Occipital lobe (tissue), 2 donors: ENCODE results near the gene FAM174C. TPM values are rescaled to one million over a fixed set of nuclear protein-coding genes. Genes with fewer than 3 reads are reported as not detected.
A peak's percentile ranks its signal among the peaks of the same experiment; 100 is the strongest.

Experiments used
- DNase-seq: peaks from one replicate; lab custom pipeline; 2025; lab: John Stamatoyannopoulos, UW
- total RNA-seq: library from RNA; depleted of rRNA; stranded (reverse); fragments of >200 nt; gene quantifications from one replicate; pipeline ENCODE4 v1.2.3, GENCODE V29; 2014

Gene FAM174C
- total RNA-seq = 6.7 TPM

GRCh38 chr19:1275260-1275975 is at the start of gene FAM174C:
Gene FAM174C (plus strand): TSS chr19:1275530. CDS start chr19:1275550, 20 bp downstream.
- peak; percentile 91 for DNase-seq

GRCh38 chr19:1226227-1226518 is 49.2 kb upstream of the FAM174C start:
- no peak for DNase-seq

DNA sequence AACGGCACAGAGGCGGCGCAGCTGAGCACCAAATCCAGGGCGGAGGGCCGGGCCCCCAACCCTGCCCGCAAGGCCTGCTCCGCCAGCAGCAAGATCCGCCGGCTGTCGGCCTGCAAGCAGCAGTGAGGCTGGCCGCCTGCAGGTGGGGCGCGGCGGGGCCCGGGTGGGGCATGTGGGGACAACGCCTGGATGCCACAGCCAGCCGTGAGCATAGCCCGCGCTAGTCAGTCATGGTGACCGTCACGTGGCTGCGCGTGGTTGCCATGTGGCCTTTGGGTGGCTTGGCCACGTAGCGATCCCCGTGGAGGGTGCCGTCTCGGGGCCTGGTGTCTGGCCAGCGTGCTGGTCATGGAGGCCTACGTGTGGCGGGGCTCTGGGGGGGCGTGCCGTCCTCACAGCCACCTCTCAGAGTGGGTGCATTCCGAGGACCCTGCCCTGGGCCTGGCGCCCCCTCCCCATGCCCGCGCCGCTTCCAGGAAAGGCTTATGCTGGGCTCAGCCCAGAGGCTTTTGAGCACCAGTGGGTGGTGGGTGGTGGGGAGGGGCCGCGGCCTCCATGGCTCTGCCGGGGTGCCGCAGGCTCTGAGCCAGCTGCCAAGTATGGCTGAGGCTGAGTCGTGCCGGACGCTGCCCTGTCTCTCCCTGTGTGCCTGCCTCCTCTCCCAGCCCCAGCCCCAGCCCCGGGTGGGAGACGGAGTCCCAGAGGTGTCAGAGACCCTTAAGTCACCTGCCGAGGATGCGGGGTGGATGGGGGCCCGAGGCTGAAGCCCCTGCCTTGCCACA is 48.6 kb upstream of the FAM174C start:
- no peak for DNase-seq

DNA sequence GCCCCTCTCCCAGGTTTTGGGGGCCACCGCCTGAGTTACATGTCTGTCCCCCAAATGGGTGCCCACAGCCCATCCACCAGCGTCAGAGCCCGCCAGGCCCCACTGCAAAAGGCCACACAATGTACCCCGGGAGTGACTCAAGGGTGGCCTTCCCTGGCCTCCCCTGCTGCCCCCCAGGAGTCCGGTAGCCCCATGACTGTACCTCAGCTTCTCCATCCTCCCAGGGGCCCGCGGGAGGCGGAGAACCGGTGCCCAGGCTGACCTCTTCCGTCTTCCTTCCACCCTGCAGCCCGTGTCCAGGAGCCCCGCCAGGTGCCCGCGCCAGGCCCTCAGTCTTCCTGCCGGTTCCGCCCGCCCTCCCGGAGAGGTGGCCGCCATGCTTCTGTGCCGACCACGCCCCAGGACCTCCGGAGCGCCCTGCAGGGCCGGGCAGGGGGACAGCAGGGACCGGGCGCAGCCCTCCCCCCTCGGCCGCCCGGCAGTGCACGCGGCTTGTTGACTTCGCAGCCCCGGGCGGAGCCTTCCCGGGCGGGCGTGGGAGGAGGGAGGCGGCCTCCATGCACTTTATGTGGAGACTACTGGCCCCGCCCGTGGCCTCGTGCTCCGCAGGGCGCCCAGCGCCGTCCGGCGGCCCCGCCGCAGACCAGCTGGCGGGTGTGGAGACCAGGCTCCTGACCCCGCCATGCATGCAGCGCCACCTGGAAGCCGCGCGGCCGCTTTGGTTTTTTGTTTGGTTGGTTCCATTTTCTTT is 47.9 kb upstream of the FAM174C start:
- DNase-seq = no peak

DNA sequence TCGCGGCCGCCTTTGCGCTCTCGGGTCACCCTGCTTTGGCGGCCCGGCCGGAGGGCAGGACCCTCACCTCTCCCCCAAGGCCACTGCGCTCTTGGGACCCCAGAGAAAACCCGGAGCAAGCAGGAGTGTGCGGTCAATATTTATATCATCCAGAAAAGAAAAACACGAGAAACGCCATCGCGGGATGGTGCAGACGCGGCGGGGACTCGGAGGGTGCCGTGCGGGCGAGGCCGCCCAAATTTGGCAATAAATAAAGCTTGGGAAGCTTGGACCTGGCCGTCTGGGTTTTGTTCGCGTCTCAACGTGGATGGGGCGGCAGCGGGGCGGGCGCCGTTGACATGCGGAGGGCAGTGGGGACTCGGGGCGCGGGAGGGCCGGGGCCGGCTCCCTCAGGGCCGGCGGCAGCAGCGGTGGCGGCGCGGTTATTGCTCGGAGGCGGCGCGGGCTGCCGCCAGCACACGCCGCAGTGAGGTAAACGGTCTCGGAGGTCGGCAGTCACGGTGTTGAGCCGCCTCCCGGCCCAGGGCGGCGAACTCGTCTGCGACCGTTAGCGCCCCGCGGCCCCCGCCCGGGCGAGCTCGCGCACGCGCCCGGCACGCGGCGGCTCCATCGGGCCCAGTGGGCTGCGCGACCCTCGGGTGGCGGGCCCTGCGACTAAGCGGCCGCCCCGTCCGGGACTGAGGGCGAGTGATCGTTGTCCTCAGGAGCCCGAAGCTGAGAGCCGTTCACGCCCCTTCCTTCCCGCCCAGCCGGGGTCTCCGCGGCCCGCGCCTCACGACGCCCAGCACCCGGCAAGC is 47.0 kb upstream of the FAM174C start:
- no peak for DNase-seq

- no peak for DNase-seq
Measured at GRCh38 chr19:1229056-1229923, 46.0 kb upstream of the FAM174C start.

GRCh38 chr19:1229924-1230782 is 45.2 kb upstream of the FAM174C start:
- DNase-seq = no peak

DNA sequence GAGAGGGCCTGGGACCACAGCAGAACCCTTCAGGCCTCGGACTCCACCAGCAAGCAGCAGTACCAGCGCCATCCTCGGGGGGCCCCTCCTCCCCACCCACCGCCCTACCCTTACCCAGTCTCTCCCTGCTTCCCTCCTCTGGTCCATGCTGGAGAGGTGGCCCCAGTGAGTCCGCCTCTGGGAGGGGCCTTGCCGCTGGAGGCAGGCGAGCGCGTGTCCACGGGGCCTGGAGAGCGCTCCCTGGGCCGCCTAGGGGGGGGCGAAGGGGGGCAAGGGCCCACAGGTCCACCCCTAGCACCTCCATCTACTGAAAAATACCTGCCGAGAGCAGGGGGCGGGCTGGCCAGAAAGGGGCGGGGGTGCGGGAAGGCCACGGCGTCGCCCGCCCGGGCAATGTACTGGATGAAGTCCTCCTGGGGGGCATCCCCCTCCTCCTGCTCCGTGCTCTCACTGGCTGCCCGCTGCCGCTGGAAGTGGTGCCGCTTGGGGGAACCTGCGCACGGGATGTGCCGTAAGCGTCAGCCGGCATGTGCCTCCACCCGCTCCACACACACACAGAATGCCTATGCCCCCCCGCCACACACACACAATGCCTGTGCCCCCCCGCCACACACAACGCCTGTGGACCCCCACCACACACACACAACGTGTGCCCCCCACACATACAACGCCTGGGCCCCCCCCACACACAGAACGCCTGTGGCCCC is 44.4 kb upstream of the FAM174C start:
- no peak for DNase-seq

DNA sequence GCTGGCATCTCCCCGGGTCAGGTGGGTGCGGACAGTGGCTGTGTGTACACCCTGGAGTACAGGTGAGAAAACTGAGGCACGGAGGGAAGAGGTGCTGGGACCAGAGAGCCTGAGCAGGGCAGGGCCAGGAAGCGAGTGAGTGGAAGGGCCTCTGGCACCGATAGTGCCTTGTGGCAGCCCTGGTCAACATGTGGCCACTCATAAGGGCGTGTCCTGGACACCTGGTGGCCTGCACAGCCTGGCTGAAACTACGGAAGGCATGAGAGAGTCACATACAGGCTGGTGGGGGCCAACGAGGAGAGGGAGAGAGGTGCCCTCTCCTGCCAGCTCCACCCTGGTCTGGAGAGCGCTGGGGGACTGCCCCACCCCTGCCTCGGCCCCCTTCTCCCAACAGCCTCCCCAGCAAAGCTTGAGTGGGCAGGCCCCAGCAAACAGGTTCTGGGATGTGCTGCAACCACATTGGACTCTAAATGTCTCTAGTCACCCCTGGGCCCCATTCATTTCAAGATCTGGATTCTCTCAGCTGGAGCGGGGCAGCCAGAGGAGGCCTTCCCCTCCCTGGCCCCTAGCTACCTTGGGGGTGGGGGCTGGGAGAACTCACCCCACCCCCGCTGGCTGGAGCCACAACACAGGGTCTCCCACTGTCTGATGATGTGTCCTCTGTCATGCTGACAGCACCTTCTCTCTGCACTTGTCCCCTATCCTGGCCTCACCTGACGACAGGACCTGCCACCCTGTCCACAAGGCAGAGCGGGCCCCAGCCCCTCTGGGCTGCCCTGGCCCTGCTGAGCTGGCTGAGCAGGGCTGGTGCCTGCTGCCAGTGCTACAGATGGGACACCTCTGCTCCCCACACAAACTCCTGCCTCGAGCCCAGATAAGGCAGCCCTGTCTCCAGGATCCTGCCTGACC is 43.3 kb upstream of the FAM174C start:
- DNase-seq = no peak

DNA sequence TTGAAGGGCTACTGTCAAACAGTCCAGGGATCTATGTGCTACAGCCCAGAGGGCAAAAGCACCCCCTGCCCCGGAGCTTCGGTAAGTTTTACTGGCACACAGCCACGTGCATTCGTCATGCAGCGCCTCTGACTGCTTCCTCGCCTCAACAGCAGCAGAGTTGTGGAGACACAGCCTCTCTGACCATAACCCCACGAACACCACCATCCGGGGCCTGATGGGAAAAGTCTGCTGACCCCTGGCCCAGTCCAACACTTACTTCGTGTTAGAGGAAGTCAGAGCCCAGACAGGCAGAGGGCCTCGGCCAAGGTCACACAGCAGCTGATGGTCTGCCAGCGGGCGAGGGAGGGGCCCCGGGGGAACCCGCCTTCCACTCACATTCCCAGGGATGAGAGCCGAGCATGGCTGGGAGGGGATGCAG is 42.7 kb upstream of the FAM174C start:
- no peak for DNase-seq

- no peak for DNase-seq
Measured at GRCh38 chr19:1233115-1233667, 42.1 kb upstream of the FAM174C start.

GRCh38 chr19:1234051-1234954 is 41.0 kb upstream of the FAM174C start:
- DNase-seq = no peak

DNA sequence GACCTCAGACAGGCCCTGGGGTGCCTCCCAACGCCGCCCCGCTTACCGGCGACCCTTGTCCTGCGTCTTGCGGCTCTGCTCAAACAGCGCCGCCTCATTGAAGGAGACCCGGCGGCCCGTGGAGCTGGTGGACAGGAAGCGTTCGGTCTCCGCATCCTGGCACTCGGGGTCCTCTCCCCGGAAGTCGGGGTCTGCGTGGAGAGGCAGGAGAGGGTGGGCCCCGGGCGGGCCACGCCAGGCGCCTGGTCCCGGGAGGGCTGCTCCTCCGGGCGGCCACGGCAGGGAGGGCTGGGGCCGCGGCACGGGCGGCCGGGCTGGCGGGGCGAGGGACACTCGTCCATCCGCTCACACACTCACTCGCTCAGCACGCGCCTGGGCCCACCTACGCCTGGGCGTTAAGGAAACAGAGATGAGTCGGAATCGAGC is 40.4 kb upstream of the FAM174C start:
- DNase-seq = no peak

DNA sequence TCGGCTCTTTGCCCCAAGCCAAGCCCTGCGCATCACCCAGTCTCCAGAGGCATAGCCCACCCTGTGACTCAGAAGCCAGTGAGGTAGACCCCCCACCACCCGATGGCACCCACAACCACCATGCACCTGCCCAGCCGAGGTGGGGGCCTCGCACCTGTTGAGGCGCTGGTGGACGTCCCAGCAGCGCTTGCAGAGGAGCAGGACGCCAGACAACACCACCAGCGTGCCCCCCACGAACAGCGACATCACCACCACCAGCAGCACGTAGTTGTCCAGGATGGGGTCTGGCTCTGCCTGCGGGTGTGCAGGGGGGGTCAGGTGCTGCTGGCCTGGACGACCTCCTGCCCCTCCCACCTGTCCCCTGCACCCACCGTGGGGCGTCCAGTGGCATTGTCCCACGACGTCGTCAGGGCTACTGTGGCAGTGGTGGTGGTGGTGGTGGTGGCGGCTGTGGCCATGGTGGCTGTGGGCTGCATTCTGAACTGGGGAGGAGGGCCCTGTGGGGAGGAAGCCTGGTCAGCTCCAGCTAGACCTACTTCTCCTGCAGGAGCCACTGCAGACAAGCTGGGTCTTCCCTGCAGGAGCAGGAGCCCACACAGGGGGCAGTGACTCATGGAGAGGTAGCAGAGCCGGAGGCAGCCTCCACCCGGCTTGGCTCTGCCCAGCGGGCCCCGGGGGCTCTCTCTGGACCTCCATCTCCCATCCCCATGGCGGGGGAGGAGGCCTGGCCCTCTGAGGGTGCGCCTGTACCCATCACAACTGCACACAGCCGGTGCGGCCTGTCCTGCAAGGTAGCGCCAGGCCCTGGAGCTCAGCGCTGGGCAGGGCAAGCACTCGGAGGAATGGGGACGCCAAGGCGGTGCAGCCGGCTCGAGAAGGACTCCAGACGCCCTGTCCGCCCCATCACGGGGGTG is 39.4 kb upstream of the FAM174C start:
- no peak for DNase-seq

GRCh38 chr19:1236576-1236975 is 38.8 kb upstream of the FAM174C start:
- DNase-seq = no peak
